Measurements from ENCODE around the gene RRAS2.
"Not testable (repeated sequence)": the region's sequence is repeated elsewhere in the genome, so short reads cannot be mapped to it uniquely, and the experiment has no call there.

RRAS2 gene

GRCh38 chr11:14253421-14253820 is 105.6 kb downstream of the RRAS2 start:
- DNase-seq = no peak

- not testable (repeated sequence) for DNase-seq
Measured at GRCh38 chr11:14252501-14252900, 106.5 kb downstream of the RRAS2 start.

GRCh38 chr11:14251754-14252153 is 107.2 kb downstream of the RRAS2 start:
- DNase-seq = no peak

DNA sequence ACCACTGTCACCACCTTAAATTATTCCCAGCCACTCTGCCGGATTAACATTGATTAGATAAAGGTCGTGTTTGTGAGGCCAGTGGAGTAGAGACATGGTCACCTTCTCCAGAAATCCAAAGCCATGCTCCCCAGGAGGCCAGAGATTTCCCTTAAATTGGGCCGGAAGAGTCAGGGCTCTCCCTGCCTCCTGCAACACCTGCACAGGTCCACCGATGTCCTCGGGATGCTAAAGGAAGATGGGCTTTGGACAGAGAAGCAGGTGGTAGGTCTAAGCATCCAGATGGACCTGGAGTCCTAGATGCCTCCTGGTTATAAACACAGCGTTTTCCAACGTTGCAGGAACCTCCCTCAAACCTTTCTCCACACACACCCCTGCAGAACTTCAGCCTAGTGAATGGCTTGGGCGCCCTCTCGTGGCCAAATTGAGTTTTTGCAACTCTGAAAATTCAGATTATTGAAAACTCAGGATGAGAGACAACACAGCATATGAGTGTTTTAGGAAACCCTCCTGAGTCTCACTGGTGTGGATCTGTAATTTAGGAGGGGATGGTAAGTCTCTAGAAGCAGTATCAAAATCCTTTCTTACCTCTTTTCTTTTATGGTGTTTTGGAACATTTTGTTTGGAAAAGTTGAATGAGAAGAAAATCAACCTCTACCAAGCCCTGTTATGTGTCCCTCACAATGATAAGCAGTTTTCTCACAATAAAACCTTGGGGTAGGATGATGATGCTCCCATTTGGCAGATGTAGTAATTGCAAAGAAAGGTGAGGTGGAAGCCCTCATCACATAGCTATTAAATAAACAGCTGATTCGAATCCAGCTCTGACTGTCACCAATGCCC is 109.6 kb downstream of the RRAS2 start:
- DNase-seq = peak; percentile 8

DNA sequence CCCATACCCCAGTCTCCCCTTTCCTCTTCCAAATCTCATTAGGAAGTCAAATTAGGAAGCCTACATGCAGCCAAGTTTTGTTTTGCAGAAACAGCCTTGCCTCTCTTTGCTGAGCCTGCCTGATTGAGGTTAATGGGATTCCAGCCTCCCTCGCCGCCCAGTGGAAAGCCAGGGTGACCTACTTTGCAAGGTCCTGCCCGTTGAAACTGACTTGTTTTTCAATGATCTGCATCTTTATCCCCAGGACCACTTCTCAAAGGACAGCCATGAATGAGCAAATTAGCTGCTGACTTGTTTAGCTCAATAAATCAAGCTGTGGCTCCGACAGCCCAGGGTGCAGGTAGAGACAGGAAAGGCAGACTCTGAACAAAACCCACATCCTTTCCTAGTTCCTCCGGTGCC is 110.4 kb downstream of the RRAS2 start:
- no peak for DNase-seq

DNA sequence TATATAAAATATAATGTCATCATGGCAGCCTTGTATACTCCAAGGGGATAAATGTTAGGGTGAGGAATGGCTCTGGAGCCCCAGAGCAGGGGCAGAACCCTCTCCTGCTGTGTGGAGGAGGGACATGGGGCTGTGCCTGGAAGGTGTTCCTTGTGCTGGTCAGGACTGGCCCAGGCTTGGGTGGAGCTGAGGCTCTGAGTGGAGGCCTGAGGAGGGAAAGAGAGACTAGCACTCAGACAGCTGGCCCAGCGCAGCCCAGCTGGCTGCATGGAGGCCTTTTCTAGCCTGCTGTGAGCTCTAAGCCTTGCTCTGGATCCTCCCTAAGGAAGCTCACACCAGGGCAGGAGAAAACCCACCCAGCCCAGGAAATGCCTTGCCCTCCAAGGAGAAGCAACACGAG is 113.5 kb downstream of the RRAS2 start:
- no peak for DNase-seq

- DNase-seq = no peak
Measured at GRCh38 chr11:14244926-14245325, 114.1 kb downstream of the RRAS2 start.

- no peak for DNase-seq
Measured at GRCh38 chr11:14242733-14243132, 116.2 kb downstream of the RRAS2 start.

DNA sequence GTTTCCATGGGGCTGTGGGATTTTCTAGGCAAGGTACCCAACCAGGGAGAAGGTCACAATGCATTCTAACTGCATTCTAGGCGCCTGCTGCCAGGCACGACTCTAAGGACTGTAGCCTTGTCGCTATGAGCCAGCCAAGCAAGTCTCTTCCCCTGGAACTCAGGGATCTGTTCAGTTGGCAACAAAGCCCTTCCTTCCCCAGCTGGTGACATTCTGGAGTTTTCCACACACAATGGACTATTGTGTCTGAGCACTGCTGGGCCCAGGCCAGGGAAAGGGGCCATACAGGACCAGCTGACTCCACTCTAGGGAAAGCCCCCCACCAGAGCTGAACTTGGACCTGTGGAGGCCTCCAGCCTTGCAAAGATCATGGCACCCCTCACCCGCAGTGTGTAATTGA is 116.8 kb downstream of the RRAS2 start:
- no peak for DNase-seq

DNA sequence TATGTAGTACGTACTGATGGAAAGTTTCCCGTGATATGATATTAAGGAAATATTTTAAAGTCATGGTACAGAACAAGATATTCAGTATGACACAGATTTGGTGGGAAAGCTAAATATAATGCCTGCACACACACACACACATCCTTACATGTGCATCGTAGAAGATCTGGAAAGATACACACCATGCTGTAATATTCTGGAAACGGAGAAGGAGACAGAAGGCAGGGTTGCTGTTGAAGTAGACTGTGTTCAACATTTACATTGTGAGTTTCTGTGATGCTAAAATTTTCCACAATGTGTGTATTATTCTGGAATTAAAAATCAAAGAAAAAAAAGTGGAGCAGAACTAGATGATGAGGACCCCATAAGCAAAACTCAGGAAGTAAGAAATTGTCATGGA is 118.0 kb downstream of the RRAS2 start:
- DNase-seq = no peak

GRCh38 chr11:14240221-14240620 is 118.8 kb downstream of the RRAS2 start:
- no peak for DNase-seq

- no peak for DNase-seq
Measured at GRCh38 chr11:14237444-14237961, 121.5 kb downstream of the RRAS2 start.

DNA sequence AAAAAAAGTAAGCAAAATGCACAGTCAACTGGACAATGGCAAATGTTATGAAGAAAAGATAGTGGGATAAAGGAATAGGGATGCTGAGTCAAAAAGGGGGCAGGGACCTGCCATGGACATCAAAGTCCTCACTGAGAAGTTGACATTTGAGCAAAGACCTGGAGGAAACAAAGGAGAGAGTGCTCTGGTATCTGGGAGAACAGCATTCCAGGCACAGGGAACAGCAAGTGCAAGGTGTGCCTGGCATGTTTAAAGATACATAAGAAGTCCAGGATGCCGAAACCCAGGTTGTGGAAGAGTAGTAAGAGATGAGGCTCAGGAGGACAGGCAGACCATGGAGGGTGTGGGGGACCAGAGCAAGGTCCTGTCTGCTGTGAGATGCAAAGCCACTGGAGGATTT is 123.3 kb downstream of the RRAS2 start:
- no peak for DNase-seq

DNA sequence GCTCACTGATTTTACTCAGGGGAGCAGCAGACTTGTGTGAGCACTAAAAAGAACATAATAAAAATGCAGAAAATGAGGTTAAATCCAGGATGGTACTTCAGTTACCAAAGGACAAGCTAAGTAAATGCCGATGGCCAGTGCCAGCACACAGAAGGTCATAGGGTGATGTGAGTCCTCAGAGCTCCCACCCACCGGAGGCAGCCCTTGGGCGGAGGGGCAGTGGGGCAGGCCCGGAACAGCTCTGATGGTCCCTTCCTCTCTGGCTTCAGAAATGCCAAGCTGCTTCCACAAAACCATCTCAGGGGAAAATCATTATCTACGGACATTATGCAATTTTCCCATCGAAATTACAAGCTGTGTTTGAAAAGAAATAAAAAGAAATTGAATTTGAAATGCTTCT is 124.5 kb downstream of the RRAS2 start:
- DNase-seq = no peak

DNA sequence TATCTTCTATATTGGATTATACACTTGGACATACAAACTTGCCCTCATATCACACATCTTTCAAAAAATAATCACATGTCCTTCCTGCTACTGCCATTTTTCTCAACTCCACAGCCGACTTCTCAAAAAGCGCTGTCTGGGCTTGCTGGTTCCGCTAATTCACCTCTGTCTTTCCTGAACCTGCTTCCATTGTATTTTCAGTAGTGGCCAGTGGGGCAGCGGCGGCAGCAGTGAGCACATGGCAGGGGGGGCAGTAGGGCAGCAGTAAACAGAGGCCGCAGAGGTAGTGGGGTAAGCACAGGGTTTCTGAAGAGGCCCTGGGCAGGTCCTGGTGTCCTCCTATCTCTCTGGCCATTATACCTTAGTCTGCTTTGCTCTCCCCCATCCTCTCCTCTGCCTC is 126.3 kb downstream of the RRAS2 start:
- no peak for DNase-seq

- DNase-seq = no peak
Measured at GRCh38 chr11:14230407-14230806, 128.6 kb downstream of the RRAS2 start.

- DNase-seq = no peak
Measured at GRCh38 chr11:14229472-14229871, 129.5 kb downstream of the RRAS2 start.

GRCh38 chr11:14228356-14228755 is 130.6 kb downstream of the RRAS2 start:
- DNase-seq = no peak

All from NCI-H2107 (cell line).